Endothelial cell (in vitro differentiated cells): ENCODE data around the gene CRPPA. TPM values are rescaled to one million over a fixed set of nuclear protein-coding genes. Genes with fewer than 3 reads are reported as not detected.

Source experiments
- DNase-seq: peaks from one replicate; pipeline ENCODE4 v3.0.0; 2021; ENCODE audit warnings: low spot score
- H3K27ac Mint-ChIP-seq: one replicate; pipeline ENCODE4 v1.8.0; 2021; ENCODE audit warnings: mixed read lengths, inconsistent platforms; ENCODE audit not compliant: unreplicated experiment
- H3K27me3 Mint-ChIP-seq: one replicate; pipeline ENCODE4 v1.8.0; 2021; ENCODE audit warnings: mild to moderate bottlenecking, moderate library complexity, mixed read lengths, inconsistent platforms; ENCODE audit not compliant: unreplicated experiment
- H3K36me3 Mint-ChIP-seq: one replicate; pipeline ENCODE4 v1.8.0; 2021; ENCODE audit warnings: mild to moderate bottlenecking, low read depth, mixed read lengths, inconsistent platforms; ENCODE audit not compliant: unreplicated experiment
- H3K4me1 Mint-ChIP-seq: one replicate; pipeline ENCODE4 v1.8.0; 2021; ENCODE audit warnings: mild to moderate bottlenecking, mixed read lengths, inconsistent platforms; ENCODE audit not compliant: unreplicated experiment
- H3K4me3 Mint-ChIP-seq: one replicate; pipeline ENCODE4 v1.8.0; 2021; ENCODE audit warnings: mild to moderate bottlenecking, mixed read lengths, inconsistent platforms; ENCODE audit not compliant: unreplicated experiment
- H3K9me3 Mint-ChIP-seq: one replicate; pipeline ENCODE4 v1.8.0; 2021; ENCODE audit warnings: mixed read lengths, inconsistent platforms; ENCODE audit not compliant: unreplicated experiment
- long read RNA-seq: library from polyadenylated mRNA; unstranded; transcript quantifications from one replicate; pipeline ENCODE4 v2.0.0, GENCODE V29; 2020; ENCODE audit not compliant: unreplicated experiment
- total RNA-seq: library from RNA; stranded (reverse); fragmentation: NEBNext Ultra II Directional; extraction: Animal tissue kit (Norgen Biotek cat#: 25700); gene quantifications from one replicate; pipeline ENCODE4 v1.2.1, GENCODE V29; 2021; ENCODE audit not compliant: unreplicated experiment
- TF ChIP-seq, protein P1 (sequence below): fragments of 200-600 bp; sonication (generic); IDR thresholded peaks from one replicate; pipeline ENCODE4 v1.5.0; 2021; ENCODE audit warnings: antibody characterized with exemption; ENCODE audit not compliant: unreplicated experiment

CRPPA gene
- 3.2 TPM for total RNA-seq
- long read RNA-seq, full-length matches to known transcripts: 1 of 2 reads
- long read RNA-seq, partial matches to known transcripts: 0 of 2 reads
- long read RNA-seq, other reads (novel, unspliced or antisense): 1 of 2 reads

DNA sequence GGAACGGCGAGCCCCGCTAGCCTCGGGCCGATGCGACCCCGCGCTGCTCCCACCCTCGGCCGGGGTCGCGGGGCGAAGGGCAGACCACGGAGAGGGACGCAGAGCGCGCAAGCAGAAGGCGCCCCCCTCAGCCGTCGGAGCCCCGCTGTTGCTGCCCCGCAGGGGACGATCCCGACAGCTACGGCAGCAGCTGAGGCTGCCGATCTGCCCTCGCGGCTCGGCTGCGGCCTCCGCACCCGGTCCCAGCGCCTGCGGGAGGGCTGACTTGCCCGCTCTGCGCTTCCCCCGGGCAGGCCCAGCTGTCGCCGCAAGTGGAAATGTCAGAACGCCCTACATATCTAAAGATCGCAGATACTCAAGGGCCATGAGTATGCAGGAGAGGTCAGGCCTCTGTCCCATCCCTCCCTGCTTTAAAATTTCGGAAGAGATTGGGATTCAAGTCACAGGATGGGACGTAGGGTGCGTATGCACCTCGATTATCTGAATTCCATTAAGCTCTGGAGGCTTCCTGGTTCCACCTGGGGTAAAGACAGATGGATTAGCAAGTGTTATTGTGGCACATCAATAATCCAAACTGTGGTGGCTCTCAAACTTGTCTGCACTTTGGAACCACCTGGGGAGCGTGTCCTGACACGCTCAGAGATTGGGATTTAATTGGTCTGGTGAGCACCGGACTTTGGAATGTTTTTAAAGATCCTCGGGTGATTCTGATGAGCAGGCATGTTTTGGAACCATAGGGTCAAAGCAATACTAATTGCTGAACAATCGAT, at the start of gene CRPPA:
TSS of gene CRPPA (minus strand) at position 206 of the 770 bp plus-strand sequence. CDS start 216 bp downstream, outside the sequence.
- peak within 1 kb of the TSS; percentile 90 for H3K4me3 Mint-ChIP-seq
- H3K9me3 Mint-ChIP-seq: no peaks in the 10 kb centered on the region
- no peaks in the 10 kb centered on the region for H3K36me3 Mint-ChIP-seq
- H3K27ac Mint-ChIP-seq: peak within 1 kb of the TSS; percentile 85
- H3K27me3 Mint-ChIP-seq: no peaks in the 10 kb centered on the region
- TF ChIP-seq, protein P1, sequence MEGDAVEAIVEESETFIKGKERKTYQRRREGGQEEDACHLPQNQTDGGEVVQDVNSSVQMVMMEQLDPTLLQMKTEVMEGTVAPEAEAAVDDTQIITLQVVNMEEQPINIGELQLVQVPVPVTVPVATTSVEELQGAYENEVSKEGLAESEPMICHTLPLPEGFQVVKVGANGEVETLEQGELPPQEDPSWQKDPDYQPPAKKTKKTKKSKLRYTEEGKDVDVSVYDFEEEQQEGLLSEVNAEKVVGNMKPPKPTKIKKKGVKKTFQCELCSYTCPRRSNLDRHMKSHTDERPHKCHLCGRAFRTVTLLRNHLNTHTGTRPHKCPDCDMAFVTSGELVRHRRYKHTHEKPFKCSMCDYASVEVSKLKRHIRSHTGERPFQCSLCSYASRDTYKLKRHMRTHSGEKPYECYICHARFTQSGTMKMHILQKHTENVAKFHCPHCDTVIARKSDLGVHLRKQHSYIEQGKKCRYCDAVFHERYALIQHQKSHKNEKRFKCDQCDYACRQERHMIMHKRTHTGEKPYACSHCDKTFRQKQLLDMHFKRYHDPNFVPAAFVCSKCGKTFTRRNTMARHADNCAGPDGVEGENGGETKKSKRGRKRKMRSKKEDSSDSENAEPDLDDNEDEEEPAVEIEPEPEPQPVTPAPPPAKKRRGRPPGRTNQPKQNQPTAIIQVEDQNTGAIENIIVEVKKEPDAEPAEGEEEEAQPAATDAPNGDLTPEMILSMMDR: no peak
- H3K4me1 Mint-ChIP-seq: peaks cover 6% of the 10 kb centered on the region
- peak; percentile 56 for DNase-seq

DNA sequence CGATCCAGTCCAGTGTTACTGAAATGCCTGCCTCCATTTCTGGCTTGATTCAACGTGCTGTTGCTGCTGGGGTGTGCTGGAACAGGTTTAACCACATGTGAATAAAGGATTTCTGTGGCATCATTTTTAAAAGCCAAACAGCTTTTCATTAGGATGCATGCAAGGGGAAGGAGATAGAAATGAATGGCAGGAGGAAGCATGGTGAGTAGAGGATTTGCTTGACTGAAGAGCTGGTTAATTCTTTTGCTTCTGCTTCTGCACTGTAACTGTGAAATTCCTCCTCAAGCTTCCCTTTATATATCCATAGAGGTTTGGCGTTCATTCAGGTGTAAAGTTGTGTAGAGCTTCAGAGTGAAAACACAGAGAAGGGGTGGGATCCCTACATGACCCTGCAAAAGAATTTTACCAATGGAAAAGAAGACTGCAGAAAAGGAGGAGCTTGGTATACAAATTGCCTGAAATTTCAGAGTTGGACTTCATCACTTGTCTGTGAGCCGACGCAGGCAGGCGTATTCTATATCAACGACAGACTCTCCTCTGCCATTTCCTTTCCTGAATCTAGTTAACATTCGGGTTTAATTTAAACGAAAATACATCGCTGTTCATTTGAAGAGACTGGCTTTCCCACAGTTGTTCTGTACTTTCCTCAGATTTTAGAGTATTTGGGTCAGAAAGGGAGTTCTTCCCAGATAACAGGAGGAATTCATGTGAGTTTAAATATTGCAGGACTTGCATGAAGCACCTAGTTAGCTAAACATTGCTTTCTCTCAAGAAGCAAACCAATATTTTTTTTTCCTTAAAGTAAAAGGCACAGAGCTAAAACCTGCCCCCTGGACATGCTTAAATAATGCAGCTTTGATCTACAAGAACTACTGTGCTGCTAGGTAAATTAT, 44.4 kb upstream of the CRPPA start, which contains the start of gene SOSTDC1:
TSS of gene SOSTDC1 (minus strand) at position 270 of the 893 bp plus-strand sequence. CDS start at position 200, 70 bp downstream.
- Mint-ChIP-seq H3K36me3 (no peaks in the 10 kb centered on the region), H3K4me3 (no peak within 1 kb of the TSS), H3K4me1 (no peaks in the 10 kb centered on the region), H3K9me3 (no peaks in the 10 kb centered on the region), H3K27me3 (no peaks in the 10 kb centered on the region), H3K27ac (no peak within 1 kb of the TSS)
- TF ChIP-seq, protein P1: no peak
- DNase-seq: no peak

- H3K4me3 Mint-ChIP-seq: no peak overlapping the region
- TF ChIP-seq, protein P1: no peak
- no peaks in the 10 kb centered on the region for H3K9me3 Mint-ChIP-seq
- H3K36me3 Mint-ChIP-seq: no peaks in the 10 kb centered on the region
- no peaks in the 10 kb centered on the region for H3K4me1 Mint-ChIP-seq
- no peak for DNase-seq
- H3K27me3 Mint-ChIP-seq: no peaks in the 10 kb centered on the region
- H3K27ac Mint-ChIP-seq: no peak overlapping the region
Measured at GRCh38 chr7:16463949-16464715, 42.8 kb upstream of the CRPPA start.

GRCh38 chr7:16463520-16463919, 42.2 kb upstream of the CRPPA start:
- TF ChIP-seq, protein P1: no peak
- DNase-seq: no peak
- H3K36me3 Mint-ChIP-seq: no peaks in the 10 kb centered on the region
- H3K4me3 Mint-ChIP-seq: no peak overlapping the region
- H3K9me3 Mint-ChIP-seq: no peaks in the 10 kb centered on the region
- H3K4me1 Mint-ChIP-seq: no peaks in the 10 kb centered on the region
- no peak overlapping the region for H3K27ac Mint-ChIP-seq
- no peaks in the 10 kb centered on the region for H3K27me3 Mint-ChIP-seq
